ENCODE results near the gene USP6NL. TPM values are rescaled to one million over a fixed set of nuclear protein-coding genes. Genes with fewer than 3 reads are reported as not detected.

Gene USP6NL
- total RNA-seq, 2 donors from 2014 or later: 13.9 to 28.4 TPM

DNA sequence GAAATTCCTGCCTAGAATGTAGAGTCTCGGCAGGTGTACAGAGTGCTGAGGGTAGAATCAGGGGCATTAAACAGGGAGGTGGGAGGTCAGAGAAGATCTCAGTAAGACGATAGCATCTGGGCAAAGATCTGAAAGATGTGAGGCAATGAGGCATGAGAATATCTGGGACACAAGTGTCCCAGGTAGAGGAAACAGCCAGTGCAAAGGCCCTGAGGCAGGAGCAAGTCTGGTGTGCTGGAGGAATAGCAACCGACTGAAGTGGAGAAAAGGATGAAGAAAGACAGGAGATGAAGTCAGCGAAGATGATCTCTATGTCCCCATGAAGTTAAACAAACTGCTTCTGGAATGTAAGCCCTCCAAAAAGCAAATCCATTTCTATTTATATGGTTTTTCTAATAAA lies 84.4 kb downstream of the USP6NL start:
- no peaks in the 10 kb centered on the region for H3K9me3 ChIP-seq
- H3K27me3 ChIP-seq (replicated peaks; ENCODE audit: insufficient read depth): no peaks in the 10 kb centered on the region
- H3K27ac ChIP-seq: no peak overlapping the region
- TF ChIP-seq, protein P1, sequence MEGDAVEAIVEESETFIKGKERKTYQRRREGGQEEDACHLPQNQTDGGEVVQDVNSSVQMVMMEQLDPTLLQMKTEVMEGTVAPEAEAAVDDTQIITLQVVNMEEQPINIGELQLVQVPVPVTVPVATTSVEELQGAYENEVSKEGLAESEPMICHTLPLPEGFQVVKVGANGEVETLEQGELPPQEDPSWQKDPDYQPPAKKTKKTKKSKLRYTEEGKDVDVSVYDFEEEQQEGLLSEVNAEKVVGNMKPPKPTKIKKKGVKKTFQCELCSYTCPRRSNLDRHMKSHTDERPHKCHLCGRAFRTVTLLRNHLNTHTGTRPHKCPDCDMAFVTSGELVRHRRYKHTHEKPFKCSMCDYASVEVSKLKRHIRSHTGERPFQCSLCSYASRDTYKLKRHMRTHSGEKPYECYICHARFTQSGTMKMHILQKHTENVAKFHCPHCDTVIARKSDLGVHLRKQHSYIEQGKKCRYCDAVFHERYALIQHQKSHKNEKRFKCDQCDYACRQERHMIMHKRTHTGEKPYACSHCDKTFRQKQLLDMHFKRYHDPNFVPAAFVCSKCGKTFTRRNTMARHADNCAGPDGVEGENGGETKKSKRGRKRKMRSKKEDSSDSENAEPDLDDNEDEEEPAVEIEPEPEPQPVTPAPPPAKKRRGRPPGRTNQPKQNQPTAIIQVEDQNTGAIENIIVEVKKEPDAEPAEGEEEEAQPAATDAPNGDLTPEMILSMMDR (IDR thresholded peaks at IDR 0.05): no peak
- TF ChIP-seq POLR2AphosphoS5 (IDR thresholded peaks at IDR 0.05) (no peak), POLR2A (IDR thresholded peaks at IDR 0.05) (no peak)
- no peak overlapping the region for H3K4me3 ChIP-seq
- H3K36me3 ChIP-seq: no peaks in the 10 kb centered on the region
- 95% methylated on average over 4 of the region's 4 CpGs for WGBS
- intact Hi-C loops (cut with DNase I): no loop called here
- DNase-seq (ENCODE audit: low spot score): no peak
- H3K4me1 ChIP-seq (replicated peaks): no peaks in the 10 kb centered on the region

DNA sequence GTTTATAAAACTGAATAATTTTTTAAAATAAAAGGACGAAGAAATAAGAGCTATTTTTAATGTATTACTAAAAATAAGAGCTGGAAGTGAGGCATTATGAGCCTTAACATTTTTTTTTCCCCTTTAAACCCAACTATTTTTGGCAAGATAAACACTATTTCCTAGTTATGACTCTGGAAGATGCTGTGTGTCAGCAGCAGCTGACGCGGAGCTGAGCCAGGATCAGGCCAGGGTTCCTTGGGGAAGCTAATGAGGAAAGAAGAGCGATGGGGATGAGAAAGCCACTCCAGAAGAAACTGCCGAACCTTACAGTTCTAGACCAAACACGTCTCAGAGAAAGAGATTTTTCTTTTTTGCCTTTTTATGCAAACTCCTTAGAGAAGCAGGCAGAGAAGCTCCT lies 85.9 kb downstream of the USP6NL start:
- 84% methylated on average over 6 of the region's 6 CpGs for WGBS
- no peak overlapping the region for H3K27ac ChIP-seq
- TF ChIP-seq POLR2A (IDR thresholded peaks at IDR 0.05): no peak
- TF ChIP-seq, protein P1 (IDR thresholded peaks at IDR 0.05): no peak
- TF ChIP-seq POLR2AphosphoS5 (IDR thresholded peaks at IDR 0.05): no peak
- H3K27me3 ChIP-seq (replicated peaks; ENCODE audit: insufficient read depth): no peaks in the 10 kb centered on the region
- intact Hi-C loops (cut with DNase I): no loop called here
- H3K4me3 ChIP-seq: no peak overlapping the region
- no peaks in the 10 kb centered on the region for H3K9me3 ChIP-seq
- DNase-seq (ENCODE audit: low spot score): no peak
- no peaks in the 10 kb centered on the region for H3K36me3 ChIP-seq
- no peaks in the 10 kb centered on the region for H3K4me1 ChIP-seq (replicated peaks)

GRCh38 chr10:11522821-11523245 lies 88.6 kb downstream of the USP6NL start:
- H3K9me3 ChIP-seq: no peaks in the 10 kb centered on the region
- TF ChIP-seq POLR2A (IDR thresholded peaks at IDR 0.05) (no peak), POLR2AphosphoS5 (IDR thresholded peaks at IDR 0.05) (no peak)
- TF ChIP-seq, protein P1 (IDR thresholded peaks at IDR 0.05): no peak
- WGBS: 81% methylated on average over 4 of the region's 4 CpGs
- DNase-seq (ENCODE audit: low spot score): no peak
- H3K4me3 ChIP-seq: no peak overlapping the region
- H3K4me1 ChIP-seq (replicated peaks): no peaks in the 10 kb centered on the region
- no peaks in the 10 kb centered on the region for H3K36me3 ChIP-seq
- intact Hi-C loops (cut with DNase I): no loop called here
- H3K27ac ChIP-seq: no peak overlapping the region
- no peaks in the 10 kb centered on the region for H3K27me3 ChIP-seq (replicated peaks; ENCODE audit: insufficient read depth)

DNA sequence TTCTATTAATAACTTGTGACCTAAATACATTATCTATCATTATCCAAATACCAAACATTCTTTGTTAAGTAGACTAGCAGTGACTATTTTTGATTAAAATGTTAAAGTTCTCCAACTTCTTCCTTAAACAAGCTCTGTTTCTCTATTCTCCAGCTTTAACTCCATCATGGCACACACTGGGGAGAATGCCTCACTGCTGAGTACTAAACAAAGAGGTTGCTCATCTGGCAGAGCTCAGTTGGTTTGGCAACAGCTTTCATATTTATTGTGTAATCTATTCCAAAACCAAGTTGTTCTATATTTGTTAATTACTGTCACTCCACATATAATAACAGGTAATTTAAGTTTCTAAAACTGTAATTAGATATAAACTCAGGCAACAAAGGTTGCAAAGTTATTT lies 89.6 kb downstream of the USP6NL start:
- intact Hi-C loops (cut with DNase I): no loop called here
- Histone ChIP-seq H3K27me3 (replicated peaks; ENCODE audit: insufficient read depth) (no peaks in the 10 kb centered on the region), H3K4me3 (no peak overlapping the region), H3K36me3 (no peaks in the 10 kb centered on the region), H3K9me3 (no peaks in the 10 kb centered on the region), H3K4me1 (replicated peaks) (no peaks in the 10 kb centered on the region), H3K27ac (no peak overlapping the region)
- TF ChIP-seq POLR2AphosphoS5 (IDR thresholded peaks at IDR 0.05) (no peak), POLR2A (IDR thresholded peaks at IDR 0.05) (no peak)
- TF ChIP-seq, protein P1 (IDR thresholded peaks at IDR 0.05): no peak
- no peak for DNase-seq (ENCODE audit: low spot score)

- 88% methylated on average over 1 of the region's 1 CpG for WGBS
- no peaks in the 10 kb centered on the region for H3K27me3 ChIP-seq (replicated peaks; ENCODE audit: insufficient read depth)
- no peaks in the 10 kb centered on the region for H3K36me3 ChIP-seq
- no peak overlapping the region for H3K27ac ChIP-seq
- H3K4me3 ChIP-seq: no peak overlapping the region
- H3K9me3 ChIP-seq: no peaks in the 10 kb centered on the region
- H3K4me1 ChIP-seq (replicated peaks): no peaks in the 10 kb centered on the region
- TF ChIP-seq POLR2A (IDR thresholded peaks at IDR 0.05) (no peak), POLR2AphosphoS5 (IDR thresholded peaks at IDR 0.05) (no peak)
- TF ChIP-seq, protein P1 (IDR thresholded peaks at IDR 0.05): no peak
- DNase-seq (ENCODE audit: low spot score): no peak
- intact Hi-C loops (cut with DNase I): no loop called here
These were observed 90.6 kb downstream of the USP6NL start for GRCh38 chr10:11520892-11521291.
